Keratinocyte (primary cell): Measurements from ENCODE around the gene MTCL1. TPM values are rescaled to one million over a fixed set of nuclear protein-coding genes. Genes with fewer than 3 reads are reported as not detected.

ENCODE experiments used
- DNase-seq: peaks from one replicate; pipeline ENCODE4 v3.0.0-alpha.2; 2011; ENCODE audit warnings: low read depth, missing footprints, low spot score
- FAIRE-seq: peaks from 2 replicates; lab custom pipeline; 2011; peaks lifted over from hg19 to GRCh38; lab: Jason Lieb, UNC
- H2AFZ ChIP-seq: 2 replicates; pipeline ENCODE4 v1.6.0; 2012; ENCODE audit warnings: low read length, control low read depth, inconsistent platforms; ENCODE audit not compliant: control insufficient read depth
- H3K27ac ChIP-seq: 2 replicates; pipeline ENCODE4 v1.5.1; 2011; ENCODE audit warnings: low read length; ENCODE audit not compliant: control insufficient read depth, insufficient read depth
- H3K27me3 ChIP-seq: 3 replicates; pipeline ENCODE4 v1.6.0; 2011; ENCODE audit warnings: low read length; ENCODE audit not compliant: control insufficient read depth, insufficient read depth; ENCODE audit errors: extremely low read depth
- H3K36me3 ChIP-seq, 2 experiments: 2 replicates in 1 of 2; 3 replicates in 1 of 2; pipeline ENCODE4 v1.5.1; 2011; ENCODE audit warnings: low read length in 2 of 2, mild to moderate bottlenecking in 1 of 2; ENCODE audit not compliant: control insufficient read depth in 2 of 2, insufficient read depth in 2 of 2; ENCODE audit errors: extremely low read depth in 1 of 2
- H3K4me1 ChIP-seq: 3 replicates; pipeline ENCODE4 v1.5.1; 2011; ENCODE audit warnings: low read length; ENCODE audit not compliant: control insufficient read depth, insufficient read depth; ENCODE audit errors: extremely low read depth
- H3K4me2 ChIP-seq: 3 replicates; pipeline ENCODE4 v1.6.0; 2011; ENCODE audit warnings: low read depth, low read length; ENCODE audit not compliant: control insufficient read depth, insufficient read depth; ENCODE audit errors: extremely low read depth
- H3K4me3 ChIP-seq, 3 experiments: fragments of 200-600 bp in 1 of 3; sonication (generic) in 1 of 3; 2 replicates in 2 of 3; 3 replicates in 1 of 3; pipeline ENCODE4 v1.5.1; 2011 to 2016; ENCODE audit warnings: low read length in 3 of 3, mild to moderate bottlenecking in 3 of 3, control low read depth in 2 of 3, inconsistent platforms in 1 of 3, low read depth in 1 of 3, mixed read lengths in 1 of 3, mixed run types in 1 of 3, moderate library complexity in 1 of 3; ENCODE audit not compliant: control insufficient read depth in 2 of 3, insufficient read depth in 2 of 3; ENCODE audit errors: extremely low read depth in 1 of 3
- H3K79me2 ChIP-seq: 2 replicates; pipeline ENCODE4 v1.6.0; 2012; ENCODE audit warnings: low read length; ENCODE audit not compliant: control insufficient read depth, insufficient read depth
- H3K9ac ChIP-seq: 3 replicates; pipeline ENCODE4 v1.6.0; 2011; ENCODE audit warnings: low read length; ENCODE audit not compliant: control insufficient read depth, insufficient read depth; ENCODE audit errors: extremely low read depth
- H3K9me1 ChIP-seq: 3 replicates; pipeline ENCODE4 v1.6.0; 2011; ENCODE audit warnings: low read length; ENCODE audit not compliant: control insufficient read depth, insufficient read depth; ENCODE audit errors: extremely low read depth
- H3K9me3 ChIP-seq: 2 replicates; pipeline ENCODE4 v1.5.1; 2012; ENCODE audit warnings: low read depth, low read length; ENCODE audit not compliant: control insufficient read depth
- H4K20me1 ChIP-seq: 3 replicates; pipeline ENCODE4 v1.6.0; 2011; ENCODE audit warnings: low read length; ENCODE audit not compliant: control insufficient read depth, insufficient read depth; ENCODE audit errors: extremely low read depth
- EZH2 ChIP-seq: IDR thresholded peaks from one replicate; pipeline ENCODE4 v1.6.1; 2012; ENCODE audit warnings: inconsistent platforms, mild to moderate bottlenecking, low read length, moderate library complexity
- dilution Hi-C: fragments of 300-500 bp; cut with MboI; formaldehyde crosslinking; loops from one replicate; pipeline ENCODE4 v1.7.0; 2020; ENCODE audit warnings: low sequenced_read_pairs; ENCODE audit not compliant: extremely low pct_ligation_motif_present
- polyA plus RNA-seq, 5 experiments: library from polyadenylated mRNA; depleted of rRNA in 3 of 5; stranded (reverse) in 3 of 5; stranded (forward) in 1 of 5; unstranded in 1 of 5; fragments of >200 nt; gene quantifications; 1 replicate in 1 of 5; 2 replicates in 3 of 5; 3 replicates in 1 of 5; pipeline versions ENCODE4 v1.2.1 to v1.2.3, GENCODE V29; 2011 to 2012; ENCODE audit warnings: missing spikeins in 2 of 5, low read depth in 1 of 5, low replicate concordance in 1 of 5
- TF ChIP-seq, protein P1 (sequence below), 3 experiments: IDR thresholded peaks in 1 of 3; conservative IDR thresholded peaks in 1 of 3; optimal IDR thresholded peaks in 1 of 3; 2 replicates in 2 of 3; 3 replicates in 1 of 3; pipeline versions ENCODE3 to v1.5.1; 2011; ENCODE audit warnings: low read length in 3 of 3, mild to moderate bottlenecking in 3 of 3, moderate library complexity in 2 of 3, control low read depth in 1 of 3, inconsistent platforms in 1 of 3; ENCODE audit not compliant: insufficient read depth in 2 of 3; ENCODE audit errors: extremely low read depth in 1 of 3

MTCL1 gene
- polyA plus RNA-seq, 1 donor (not counting 4 experiments of a cell fraction or from before 2014, with no cell fraction given) = 15.4 TPM

DNA sequence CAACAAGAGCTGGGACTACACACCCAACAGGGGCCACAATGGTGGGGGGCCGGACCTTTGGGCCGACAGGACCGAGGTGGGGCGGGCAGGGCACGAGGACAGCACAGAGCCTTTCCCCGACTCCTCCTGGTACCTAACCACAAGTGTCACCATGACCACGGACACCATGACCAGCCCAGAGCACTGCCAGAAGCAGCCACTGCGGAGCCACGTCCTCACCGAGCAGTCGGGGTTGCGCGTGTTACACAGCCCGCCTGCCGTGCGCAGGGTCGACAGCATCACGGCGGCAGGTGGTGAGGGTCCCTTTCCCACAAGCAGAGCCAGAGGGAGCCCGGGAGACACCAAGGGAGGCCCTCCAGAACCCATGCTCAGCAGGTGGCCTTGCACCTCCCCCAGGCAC is 119.5 kb downstream of the MTCL1 start:
- H3K79me2 ChIP-seq = no peaks in the 10 kb centered on the region
- no peak overlapping the region for H3K4me2 ChIP-seq
- no peak for FAIRE-seq
- no peak overlapping the region for H3K27ac ChIP-seq
- TF ChIP-seq, protein P1, sequence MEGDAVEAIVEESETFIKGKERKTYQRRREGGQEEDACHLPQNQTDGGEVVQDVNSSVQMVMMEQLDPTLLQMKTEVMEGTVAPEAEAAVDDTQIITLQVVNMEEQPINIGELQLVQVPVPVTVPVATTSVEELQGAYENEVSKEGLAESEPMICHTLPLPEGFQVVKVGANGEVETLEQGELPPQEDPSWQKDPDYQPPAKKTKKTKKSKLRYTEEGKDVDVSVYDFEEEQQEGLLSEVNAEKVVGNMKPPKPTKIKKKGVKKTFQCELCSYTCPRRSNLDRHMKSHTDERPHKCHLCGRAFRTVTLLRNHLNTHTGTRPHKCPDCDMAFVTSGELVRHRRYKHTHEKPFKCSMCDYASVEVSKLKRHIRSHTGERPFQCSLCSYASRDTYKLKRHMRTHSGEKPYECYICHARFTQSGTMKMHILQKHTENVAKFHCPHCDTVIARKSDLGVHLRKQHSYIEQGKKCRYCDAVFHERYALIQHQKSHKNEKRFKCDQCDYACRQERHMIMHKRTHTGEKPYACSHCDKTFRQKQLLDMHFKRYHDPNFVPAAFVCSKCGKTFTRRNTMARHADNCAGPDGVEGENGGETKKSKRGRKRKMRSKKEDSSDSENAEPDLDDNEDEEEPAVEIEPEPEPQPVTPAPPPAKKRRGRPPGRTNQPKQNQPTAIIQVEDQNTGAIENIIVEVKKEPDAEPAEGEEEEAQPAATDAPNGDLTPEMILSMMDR (optimal IDR thresholded peaks at IDR 0.05 in 1 of 3, IDR thresholded peaks at IDR 0.05 in 1 of 3, conservative IDR thresholded peaks at IDR 0.05 in 1 of 3; ENCODE audit: extremely low read depth in 1 of 3, insufficient read depth in 2 of 3, low read length in 3 of 3) = no peak
- no peak for TF ChIP-seq EZH2
- H3K36me3 ChIP-seq = peaks cover 17 to 28% of the 10 kb centered on the region in 2 experiments
- H4K20me1 ChIP-seq = no peaks in the 10 kb centered on the region
- H3K9me3 ChIP-seq = no peaks in the 10 kb centered on the region
- dilution Hi-C loops = no loop called here
- H3K27me3 ChIP-seq = no peaks in the 10 kb centered on the region
- no peaks in the 10 kb centered on the region for H3K9me1 ChIP-seq
- no peak overlapping the region for H2AFZ ChIP-seq
- H3K4me3 ChIP-seq = no peak overlapping the region
- H3K4me1 ChIP-seq = peaks cover 2% of the 10 kb centered on the region
- no peak for DNase-seq
- H3K9ac ChIP-seq = no peak overlapping the region

DNA sequence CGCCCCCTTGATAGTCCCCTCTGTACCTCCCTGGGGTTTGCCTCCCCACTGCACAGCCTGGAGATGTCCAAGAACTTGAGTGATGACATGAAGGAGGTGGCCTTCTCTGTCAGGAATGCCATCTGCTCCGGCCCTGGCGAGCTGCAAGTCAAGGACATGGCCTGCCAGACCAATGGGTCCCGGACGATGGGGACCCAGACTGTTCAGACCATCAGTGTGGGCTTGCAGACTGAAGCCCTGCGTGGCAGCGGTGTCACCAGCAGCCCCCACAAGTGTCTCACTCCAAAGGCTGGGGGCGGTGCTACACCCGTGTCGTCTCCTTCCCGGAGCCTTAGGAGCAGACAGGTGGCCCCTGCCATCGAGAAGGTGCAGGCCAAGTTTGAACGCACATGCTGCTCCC is 119.9 kb downstream of the MTCL1 start:
- no peak overlapping the region for H3K4me2 ChIP-seq
- TF ChIP-seq, protein P1 (optimal IDR thresholded peaks at IDR 0.05 in 1 of 3, IDR thresholded peaks at IDR 0.05 in 1 of 3, conservative IDR thresholded peaks at IDR 0.05 in 1 of 3; ENCODE audit: extremely low read depth in 1 of 3, insufficient read depth in 2 of 3, low read length in 3 of 3) = no peak
- no peak for TF ChIP-seq EZH2
- H2AFZ ChIP-seq = no peak overlapping the region
- no peaks in the 10 kb centered on the region for H3K27me3 ChIP-seq
- no peaks in the 10 kb centered on the region for H4K20me1 ChIP-seq
- DNase-seq (no peak), FAIRE-seq (no peak)
- H3K4me3 ChIP-seq = no peak overlapping the region
- no peaks in the 10 kb centered on the region for H3K9me3 ChIP-seq
- peaks cover 17 to 27% of the 10 kb centered on the region in 2 experiments for H3K36me3 ChIP-seq
- H3K9ac ChIP-seq = no peak overlapping the region
- H3K79me2 ChIP-seq = no peaks in the 10 kb centered on the region
- H3K27ac ChIP-seq = no peak overlapping the region
- dilution Hi-C loops = no loop called here
- H3K9me1 ChIP-seq = no peaks in the 10 kb centered on the region
- peaks cover 2% of the 10 kb centered on the region for H3K4me1 ChIP-seq
